Measurements from ENCODE around the gene SPSB1. TPM values are rescaled to one million over a fixed set of nuclear protein-coding genes. Genes with fewer than 3 reads are reported as not detected.

Gene SPSB1
- total and polyA plus RNA-seq, 10 of the 15 experiments (the other 5 are each of a cell fraction or from before 2014, with no cell fraction given) = 0.02 to 2.0 (median 0.90) TPM; not detected in 1

DNA sequence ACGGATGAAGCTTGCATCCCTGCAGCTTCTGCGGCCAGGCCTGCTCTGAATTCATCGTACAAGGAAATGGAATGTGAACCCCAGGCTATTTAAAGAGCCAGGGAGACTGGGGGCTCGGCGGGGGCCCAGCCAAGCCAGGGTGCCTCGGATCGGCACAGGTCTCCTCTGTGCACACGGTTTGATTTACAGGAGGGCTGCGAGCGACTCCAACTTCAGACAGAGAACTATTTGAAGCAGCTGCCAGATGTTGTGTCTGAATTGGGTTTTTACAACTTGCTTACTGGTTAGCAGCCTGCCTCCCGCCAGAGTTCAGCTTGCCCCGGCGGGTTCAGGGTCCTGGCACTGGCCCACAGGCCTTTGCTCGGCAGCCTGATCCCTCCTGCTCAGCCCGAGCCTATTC is 83.2 kb downstream of the SPSB1 start:
- SMC1A ChIA-PET (ENCODE audit: uncharacterized antibody, unreplicated experiment) = no interaction called here
- Histone ChIP-seq H3K79me2 (ENCODE audit: control insufficient read depth, insufficient read depth, low read length) (no peaks in the 10 kb centered on the region), H3K9me3 (replicated peaks; ENCODE audit: control insufficient read depth, insufficient read depth, low read length) (no peaks in the 10 kb centered on the region), H2AFZ (ENCODE audit: control insufficient read depth, low read depth, low read length) (no peak overlapping the region), H4K20me1 (ENCODE audit: control insufficient read depth, insufficient read depth) (no peaks in the 10 kb centered on the region), H3K4me1 (ENCODE audit: control insufficient read depth, insufficient read depth, low read length) (no peaks in the 10 kb centered on the region; the same call in 1 of the 2 replicates), H3K27ac (ENCODE audit: control insufficient read depth, insufficient read depth) (no peak overlapping the region), H3K36me3 (ENCODE audit: control insufficient read depth in 2 of 2, insufficient read depth in 2 of 2, low read length in 1 of 2) (no peaks in the 10 kb centered on the region), H3K9ac (ENCODE audit: control insufficient read depth, insufficient read depth, low read length) (no peak overlapping the region), H3K27me3 (replicated peaks in 1 of 2; ENCODE audit: control insufficient read depth in 2 of 2, insufficient read depth in 2 of 2, low read length in 1 of 2) (no peaks in the 10 kb centered on the region; a peak in 1 of 4 replicates), H3K4me2 (ENCODE audit: control insufficient read depth, insufficient read depth) (no peak overlapping the region), H3K4me3 (no peak overlapping the region)
- RAD21 ChIA-PET (ENCODE audit: unreplicated experiment) = no interaction called here
- CTCF ChIA-PET = no interaction called here
- FAIRE-seq (no peak), DNase-seq (ENCODE audit: low read depth, low spot score) (no peak), ATAC-seq (no peak)
- no peak for TF ChIP-seq BCL11A (IDR thresholded peaks at IDR 0.05; ENCODE audit: low read depth, low read length)
- no peak for TF ChIP-seq MTA2 (IDR thresholded peaks at IDR 0.05; ENCODE audit: low read depth)
- TF ChIP-seq, protein P1, sequence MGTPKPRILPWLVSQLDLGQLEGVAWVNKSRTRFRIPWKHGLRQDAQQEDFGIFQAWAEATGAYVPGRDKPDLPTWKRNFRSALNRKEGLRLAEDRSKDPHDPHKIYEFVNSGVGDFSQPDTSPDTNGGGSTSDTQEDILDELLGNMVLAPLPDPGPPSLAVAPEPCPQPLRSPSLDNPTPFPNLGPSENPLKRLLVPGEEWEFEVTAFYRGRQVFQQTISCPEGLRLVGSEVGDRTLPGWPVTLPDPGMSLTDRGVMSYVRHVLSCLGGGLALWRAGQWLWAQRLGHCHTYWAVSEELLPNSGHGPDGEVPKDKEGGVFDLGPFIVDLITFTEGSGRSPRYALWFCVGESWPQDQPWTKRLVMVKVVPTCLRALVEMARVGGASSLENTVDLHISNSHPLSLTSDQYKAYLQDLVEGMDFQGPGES (IDR thresholded peaks at IDR 0.05) = no peak
- TF ChIP-seq ZBTB11 (CRISPR knock-in tag; IDR thresholded peaks at IDR 0.05) = no peak
- TF ChIP-seq, protein P2, sequence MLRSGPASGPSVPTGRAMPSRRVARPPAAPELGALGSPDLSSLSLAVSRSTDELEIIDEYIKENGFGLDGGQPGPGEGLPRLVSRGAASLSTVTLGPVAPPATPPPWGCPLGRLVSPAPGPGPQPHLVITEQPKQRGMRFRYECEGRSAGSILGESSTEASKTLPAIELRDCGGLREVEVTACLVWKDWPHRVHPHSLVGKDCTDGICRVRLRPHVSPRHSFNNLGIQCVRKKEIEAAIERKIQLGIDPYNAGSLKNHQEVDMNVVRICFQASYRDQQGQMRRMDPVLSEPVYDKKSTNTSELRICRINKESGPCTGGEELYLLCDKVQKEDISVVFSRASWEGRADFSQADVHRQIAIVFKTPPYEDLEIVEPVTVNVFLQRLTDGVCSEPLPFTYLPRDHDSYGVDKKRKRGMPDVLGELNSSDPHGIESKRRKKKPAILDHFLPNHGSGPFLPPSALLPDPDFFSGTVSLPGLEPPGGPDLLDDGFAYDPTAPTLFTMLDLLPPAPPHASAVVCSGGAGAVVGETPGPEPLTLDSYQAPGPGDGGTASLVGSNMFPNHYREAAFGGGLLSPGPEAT (IDR thresholded peaks at IDR 0.05; ENCODE audit: low read depth) = no peak
- TF ChIP-seq RCOR1 (conservative IDR thresholded peaks at IDR 0.05; ENCODE audit: low read depth, low read length) = no peak
- TF ChIP-seq IKZF2 (IDR thresholded peaks at IDR 0.05) = no peak
- TF ChIP-seq SUPT20H (IDR thresholded peaks at IDR 0.05; ENCODE audit: borderline replicate concordance, control insufficient read depth, low read depth, low read length) = no peak
- TF ChIP-seq, protein P3, sequence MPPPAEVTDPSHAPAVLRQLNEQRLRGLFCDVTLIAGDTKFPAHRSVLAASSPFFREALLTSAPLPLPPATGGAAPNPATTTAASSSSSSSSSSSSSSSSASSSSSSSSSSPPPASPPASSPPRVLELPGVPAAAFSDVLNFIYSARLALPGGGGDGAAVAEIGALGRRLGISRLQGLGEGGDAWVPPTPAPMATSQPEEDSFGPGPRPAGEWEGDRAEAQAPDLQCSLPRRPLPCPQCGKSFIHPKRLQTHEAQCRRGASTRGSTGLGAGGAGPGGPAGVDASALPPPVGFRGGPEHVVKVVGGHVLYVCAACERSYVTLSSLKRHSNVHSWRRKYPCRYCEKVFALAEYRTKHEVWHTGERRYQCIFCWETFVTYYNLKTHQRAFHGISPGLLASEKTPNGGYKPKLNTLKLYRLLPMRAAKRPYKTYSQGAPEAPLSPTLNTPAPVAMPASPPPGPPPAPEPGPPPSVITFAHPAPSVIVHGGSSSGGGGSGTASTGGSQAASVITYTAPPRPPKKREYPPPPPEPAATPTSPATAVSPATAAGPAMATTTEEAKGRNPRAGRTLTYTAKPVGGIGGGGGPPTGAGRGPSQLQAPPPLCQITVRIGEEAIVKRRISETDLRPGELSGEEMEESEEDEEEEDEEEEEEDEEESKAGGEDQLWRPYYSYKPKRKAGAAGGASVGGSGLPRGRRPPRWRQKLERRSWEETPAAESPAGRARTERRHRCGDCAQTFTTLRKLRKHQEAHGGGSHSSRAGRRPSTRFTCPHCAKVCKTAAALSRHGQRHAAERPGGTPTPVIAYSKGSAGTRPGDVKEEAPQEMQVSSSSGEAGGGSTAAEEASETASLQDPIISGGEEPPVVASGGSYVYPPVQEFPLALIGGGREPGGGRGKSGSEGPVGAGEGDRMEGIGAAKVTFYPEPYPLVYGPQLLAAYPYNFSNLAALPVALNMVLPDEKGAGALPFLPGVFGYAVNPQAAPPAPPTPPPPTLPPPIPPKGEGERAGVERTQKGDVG (CRISPR knock-in tag; IDR thresholded peaks at IDR 0.05) = no peak
- TF ChIP-seq, protein P4, sequence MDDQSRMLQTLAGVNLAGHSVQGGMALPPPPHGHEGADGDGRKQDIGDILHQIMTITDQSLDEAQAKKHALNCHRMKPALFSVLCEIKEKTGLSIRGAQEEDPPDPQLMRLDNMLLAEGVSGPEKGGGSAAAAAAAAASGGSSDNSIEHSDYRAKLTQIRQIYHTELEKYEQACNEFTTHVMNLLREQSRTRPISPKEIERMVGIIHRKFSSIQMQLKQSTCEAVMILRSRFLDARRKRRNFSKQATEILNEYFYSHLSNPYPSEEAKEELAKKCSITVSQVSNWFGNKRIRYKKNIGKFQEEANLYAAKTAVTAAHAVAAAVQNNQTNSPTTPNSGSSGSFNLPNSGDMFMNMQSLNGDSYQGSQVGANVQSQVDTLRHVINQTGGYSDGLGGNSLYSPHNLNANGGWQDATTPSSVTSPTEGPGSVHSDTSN (IDR thresholded peaks at IDR 0.05; ENCODE audit: insufficient replicate concordance, low read depth, low read length) = no peak
- WGBS (ENCODE audit: insufficient coverage, insufficient replicate concordance, low lambda C conversion rate, missing lambda C conversion rate) = 61% methylated on average over 15 of the region's 15 CpGs
- intact Hi-C loops (cut with micrococcal nuclease; ENCODE audit: unreplicated experiment) (no loop called here), in situ Hi-C loops (cut with MboI) (no loop called here)
- POLR2A ChIA-PET = no interaction called here
- no TSS peak for BruUV-seq (replicated peaks)

Measured in GM12878 (cell line).